Caki2 (cell line): Measurements from ENCODE around the gene GPC6. TPM values are rescaled to one million over a fixed set of nuclear protein-coding genes. Genes with fewer than 3 reads are reported as not detected.

ENCODE experiments used
- DNase-seq: peaks from one replicate; pipeline ENCODE4 v3.0.0-alpha.2; 2015; ENCODE audit warnings: low read depth
- in situ Hi-C: cut with HindIII; loops from 2 replicates; pipeline ENCODE4 v1.10.0; 2016; ENCODE audit warnings: low sequenced_read_pairs, low pct_unique_long_range_greater_than_20kb, mixed read lengths
- total RNA-seq: library from RNA; depleted of rRNA; stranded (reverse); fragments of >200 nt; shearing (Covaris generic); gene quantifications from 2 replicates; pipeline ENCODE4 v1.2.3, GENCODE V29; 2014; ENCODE audit warnings: low replicate concordance

GPC6 gene
- total RNA-seq, 1 experiment from 2014 or later = 6.7 TPM

- in situ Hi-C loops = no loop called here
- peak; percentile 76 for DNase-seq
Measured at GRCh38 chr13:94362411-94362909, 1135.9 kb downstream of the GPC6 start.

GRCh38 chr13:94366677-94367076 is 1140.1 kb downstream of the GPC6 start:
- no peak for DNase-seq
- in situ Hi-C loops = no loop called here

DNA sequence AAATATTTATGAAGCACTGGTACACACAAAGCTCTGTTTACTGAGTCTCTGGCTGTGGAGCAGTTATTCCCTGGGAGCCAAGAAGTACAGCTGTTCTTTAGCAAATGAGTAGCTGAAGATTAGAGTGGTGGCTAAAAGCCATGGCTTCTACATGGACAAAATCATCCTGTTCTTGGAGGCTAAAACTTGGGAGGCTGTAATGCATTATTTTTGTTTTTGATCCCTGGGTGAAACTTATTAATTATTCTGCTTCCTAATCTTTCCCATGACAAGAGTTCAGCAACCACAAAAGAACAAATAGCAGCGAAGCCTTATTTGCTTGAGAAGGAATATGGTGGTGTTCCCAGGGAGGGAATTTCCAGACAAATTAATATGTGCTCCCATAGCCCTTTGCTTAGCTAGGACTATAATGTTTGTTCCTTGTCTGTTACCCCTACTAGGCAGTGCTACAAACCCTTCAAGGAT is 1143.4 kb downstream of the GPC6 start:
- no peak for DNase-seq
- in situ Hi-C loops = no loop called here

DNA sequence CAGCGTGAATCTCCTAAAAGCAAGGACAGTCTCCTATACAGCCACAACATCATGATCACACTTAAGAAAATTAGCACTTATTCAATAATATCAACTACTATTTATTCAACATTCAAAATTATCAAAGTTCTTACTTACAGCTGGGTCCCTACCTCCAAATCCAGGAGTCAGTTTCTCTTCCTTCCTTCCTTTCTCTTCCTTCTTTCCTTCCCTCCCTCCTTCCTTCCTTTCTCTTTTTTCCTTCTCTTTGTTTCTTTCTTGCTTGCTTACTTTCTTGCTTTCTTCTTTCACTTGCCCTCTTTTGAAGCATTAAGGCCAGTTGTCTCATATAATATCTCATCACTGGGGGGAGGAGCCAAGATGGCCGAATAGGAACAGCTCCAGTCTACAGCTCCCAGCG is 1145.2 kb downstream of the GPC6 start:
- in situ Hi-C loops = no loop called here
- DNase-seq = no peak

DNA sequence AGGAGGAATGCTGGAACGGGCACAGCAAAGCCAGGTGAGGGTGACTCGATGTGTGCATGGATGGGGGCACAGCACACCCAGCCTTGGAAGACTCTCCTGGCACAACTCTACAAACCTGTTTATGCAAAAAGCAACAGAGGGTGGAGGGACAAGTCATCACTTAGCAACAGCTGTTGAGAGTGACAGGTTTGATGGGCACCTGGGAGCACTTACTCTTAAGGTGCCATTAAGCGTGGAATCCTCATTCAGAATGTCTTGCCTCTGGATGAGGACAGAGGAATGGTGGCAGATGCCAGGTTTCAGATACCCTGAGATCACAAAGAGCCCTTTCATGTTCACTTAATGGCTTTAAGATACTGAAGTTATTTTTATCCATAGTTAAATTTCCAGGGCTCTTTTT is 1155.9 kb downstream of the GPC6 start:
- DNase-seq = no peak
- in situ Hi-C loops = no loop called here

DNA sequence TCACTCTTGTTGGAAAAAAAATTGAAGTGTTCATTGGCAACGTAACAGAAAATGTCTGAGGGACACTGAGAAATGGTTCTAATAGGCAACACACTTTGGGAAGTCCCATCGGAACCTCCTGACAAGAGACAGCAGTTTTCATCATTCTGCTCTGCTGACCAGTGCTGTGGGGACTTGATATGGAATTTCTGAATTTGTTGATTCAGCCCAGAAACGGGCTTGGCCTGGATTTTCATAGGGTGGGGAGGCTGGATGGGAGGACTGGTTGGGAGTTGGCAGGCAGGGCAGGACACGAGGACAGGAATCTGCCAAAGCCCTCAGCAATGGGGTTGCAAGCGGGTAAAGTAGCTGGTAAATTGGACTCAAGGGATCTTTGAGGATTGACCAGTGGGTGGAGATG is 1156.4 kb downstream of the GPC6 start:
- DNase-seq = no peak

GRCh38 chr13:94384231-94384905 is 1157.8 kb downstream of the GPC6 start:
- in situ Hi-C loops = no loop called here

More for the DNA sequence above, 1156.4 kb downstream of the GPC6 start:
- in situ Hi-C loops = no loop called here

DNA sequence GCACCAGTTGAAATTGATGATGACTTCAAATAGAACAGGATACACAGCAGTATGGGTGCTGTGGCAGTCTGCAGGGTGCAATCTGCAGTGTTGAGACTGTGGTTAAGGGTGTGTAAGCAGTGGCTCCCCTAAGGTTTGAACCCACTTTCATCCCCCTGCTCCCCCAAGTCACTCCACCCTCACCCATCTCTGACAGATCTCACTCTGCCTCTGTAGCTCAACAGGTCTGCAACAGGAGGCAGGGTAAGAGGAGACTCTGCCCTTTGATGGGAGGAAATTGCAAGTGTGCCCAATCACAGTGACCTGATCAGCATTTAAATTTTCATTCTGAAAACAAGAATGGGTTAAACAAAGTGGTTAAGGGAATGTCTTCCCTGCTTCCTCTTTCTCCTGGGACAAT is 1160.4 kb downstream of the GPC6 start:
- in situ Hi-C loops = no loop called here
- DNase-seq = no peak

More at GRCh38 chr13:94384231-94384905, 1157.8 kb downstream of the GPC6 start:
- no peak for DNase-seq

GRCh38 chr13:94389604-94390351 is 1163.2 kb downstream of the GPC6 start:
- no peak for DNase-seq

DNA sequence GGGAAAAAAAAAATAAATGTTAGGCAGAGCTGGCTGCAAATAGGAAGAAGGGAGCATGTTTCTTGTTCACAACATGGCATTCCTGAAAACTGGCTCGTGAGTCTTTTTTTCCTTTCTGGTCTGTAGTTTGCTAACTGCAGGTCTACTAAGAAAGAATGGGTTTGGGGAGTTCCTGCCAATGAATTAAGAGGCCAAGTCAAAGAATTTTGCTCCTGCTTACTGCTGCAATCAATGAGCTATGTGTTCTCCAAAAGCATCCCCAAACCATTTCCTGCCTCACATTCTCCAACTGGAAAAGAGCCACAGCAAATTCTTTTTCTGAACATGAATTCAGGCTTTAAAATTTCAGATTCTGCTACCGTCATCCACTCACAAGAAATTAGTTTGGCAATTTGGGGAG is 1164.3 kb downstream of the GPC6 start:
- in situ Hi-C loops = no loop called here
- DNase-seq = no peak

More at GRCh38 chr13:94389604-94390351, 1163.2 kb downstream of the GPC6 start:
- in situ Hi-C loops = no loop called here

DNA sequence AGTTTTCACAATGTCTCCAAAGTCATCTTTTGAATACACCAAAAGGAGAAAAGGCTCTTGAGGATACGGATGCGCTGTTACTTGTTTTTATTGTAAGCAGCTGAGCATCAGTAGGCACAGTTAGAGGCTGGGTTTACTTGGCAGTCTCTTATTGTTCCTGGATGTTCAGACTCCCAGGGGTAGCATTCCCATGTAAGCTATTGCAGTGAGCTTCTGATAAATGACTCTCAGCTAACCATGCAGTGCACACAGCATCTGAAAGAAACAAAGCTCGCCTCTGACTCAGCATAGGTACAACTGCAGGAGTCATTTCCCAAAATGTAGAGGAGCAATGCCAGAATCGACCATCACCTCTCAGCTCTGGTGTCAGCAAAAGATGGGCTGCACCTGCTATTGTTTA is 1168.1 kb downstream of the GPC6 start:
- DNase-seq = no peak
- in situ Hi-C loops = no loop called here

GRCh38 chr13:94395860-94396259 is 1169.3 kb downstream of the GPC6 start:
- DNase-seq = no peak
- in situ Hi-C loops = no loop called here

DNA sequence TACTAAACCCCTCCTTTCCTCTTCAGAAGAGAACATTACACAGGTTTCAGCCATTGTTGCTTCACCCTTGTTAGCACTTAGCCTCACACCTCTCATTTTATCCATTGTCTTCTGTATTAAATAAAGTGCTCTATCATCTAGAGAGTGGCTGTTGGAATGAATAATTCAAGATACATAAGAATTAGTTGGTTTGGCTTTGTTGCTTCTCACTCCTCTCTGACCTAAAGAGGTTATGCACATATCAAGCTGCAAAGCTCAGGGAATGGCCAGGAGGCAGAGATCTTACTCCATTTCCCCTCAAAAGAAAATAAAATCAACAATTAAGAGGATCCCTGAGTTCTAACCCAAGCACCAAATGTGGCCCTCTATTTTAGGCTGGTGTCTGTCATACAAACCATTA is 1173.2 kb downstream of the GPC6 start:
- in situ Hi-C loops = no loop called here
- no peak for DNase-seq

DNA sequence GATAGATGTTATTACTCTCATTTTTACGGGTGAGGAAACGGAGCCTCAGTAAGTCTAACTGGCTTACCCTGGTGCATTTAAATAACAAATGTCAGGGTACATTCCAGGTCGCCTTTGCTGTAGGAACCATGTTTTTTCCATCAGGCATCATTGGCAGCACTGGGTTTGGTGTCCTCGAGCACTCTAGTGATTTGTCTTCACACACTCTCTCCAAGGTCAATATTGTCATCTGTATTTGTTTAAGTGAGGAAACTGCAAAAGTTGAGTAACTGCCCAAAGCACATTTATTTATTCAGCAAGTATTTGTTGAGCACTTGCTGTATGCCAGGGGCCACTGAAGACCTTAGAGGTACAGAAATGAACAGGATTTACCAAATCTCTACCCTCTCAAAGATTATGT is 1174.3 kb downstream of the GPC6 start:
- no peak for DNase-seq
- in situ Hi-C loops = no loop called here

GRCh38 chr13:94408314-94409036 is 1181.9 kb downstream of the GPC6 start:
- DNase-seq = no peak
- in situ Hi-C loops = no loop called here

GRCh38 chr13:94411747-94412146 is 1185.1 kb downstream of the GPC6 start:
- in situ Hi-C loops = no loop called here
- DNase-seq = no peak

GRCh38 chr13:94412870-94413597 is 1186.4 kb downstream of the GPC6 start:
- in situ Hi-C loops = no loop called here
- no peak for DNase-seq

DNA sequence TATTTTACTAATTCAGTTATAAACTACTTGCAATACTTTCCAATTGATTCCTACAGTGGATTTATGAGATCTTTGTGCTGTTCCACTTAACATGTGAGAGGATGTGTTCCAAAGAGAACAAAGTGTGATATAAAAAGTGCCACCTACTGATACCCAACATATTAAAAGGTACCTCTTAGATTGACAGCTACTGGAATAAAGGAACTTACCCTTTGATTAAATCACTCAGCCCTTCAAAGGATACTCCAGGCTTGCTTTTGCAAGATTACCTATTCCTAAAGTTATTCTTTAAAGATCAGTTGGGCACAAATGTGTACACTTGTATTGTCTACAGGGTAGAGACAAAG is 1187.0 kb downstream of the GPC6 start:
- no peak for DNase-seq
- in situ Hi-C loops = no loop called here
